ENCODE results near the gene PLXNA2.

PLXNA2 gene

DNA sequence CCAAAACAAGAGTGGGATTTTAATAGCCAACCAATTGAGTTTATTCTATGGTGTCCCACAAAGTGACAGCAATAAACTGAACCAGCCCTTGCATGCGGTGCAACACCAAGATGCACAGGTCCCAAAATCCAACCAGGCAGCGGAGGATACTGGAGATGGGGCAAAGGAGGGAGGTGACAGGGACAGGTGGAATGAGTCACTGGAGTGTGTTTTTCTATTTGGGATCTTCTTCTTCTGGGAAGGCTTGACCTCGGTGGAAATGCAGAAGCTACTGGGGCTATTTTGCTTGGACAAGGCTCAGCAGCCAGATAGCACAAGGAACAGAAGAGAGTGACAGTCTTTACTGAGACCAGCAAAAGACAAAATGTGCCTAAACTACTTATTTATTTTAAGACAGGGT is 97.5 kb downstream of the PLXNA2 start:
- DNase-seq (ENCODE audit: low spot score), result no peak

DNA sequence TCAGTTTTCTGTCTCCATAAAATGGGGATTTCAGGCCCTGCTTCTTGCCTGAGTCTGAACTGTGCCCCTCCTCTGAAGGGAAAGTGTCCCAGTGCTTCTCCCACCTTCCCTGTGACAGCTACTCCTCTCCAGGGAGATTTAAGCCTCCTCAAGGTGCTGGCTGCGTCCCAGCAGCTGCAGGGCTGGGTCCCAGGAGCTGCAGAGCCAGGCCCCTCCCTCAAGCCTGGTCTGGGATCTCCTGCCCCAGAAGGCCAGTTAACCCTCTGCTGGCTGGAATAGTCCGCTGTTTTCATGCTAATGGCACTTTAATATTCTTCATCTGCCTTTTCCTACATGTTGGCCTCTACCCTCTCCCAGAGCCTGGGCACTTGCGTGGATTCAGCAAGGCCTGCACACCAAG is 99.0 kb downstream of the PLXNA2 start:
- DNase-seq (ENCODE audit: low spot score), result peak; percentile 15

GRCh38 chr1:208142590-208143382 is 101.4 kb downstream of the PLXNA2 start:
- DNase-seq (ENCODE audit: low spot score), result no peak

- peak; percentile 52 for DNase-seq (ENCODE audit: low spot score)
Measured at GRCh38 chr1:208141610-208142192, 102.5 kb downstream of the PLXNA2 start.

GRCh38 chr1:208139434-208140045 is 104.6 kb downstream of the PLXNA2 start:
- DNase-seq (ENCODE audit: low spot score), result no peak

DNA sequence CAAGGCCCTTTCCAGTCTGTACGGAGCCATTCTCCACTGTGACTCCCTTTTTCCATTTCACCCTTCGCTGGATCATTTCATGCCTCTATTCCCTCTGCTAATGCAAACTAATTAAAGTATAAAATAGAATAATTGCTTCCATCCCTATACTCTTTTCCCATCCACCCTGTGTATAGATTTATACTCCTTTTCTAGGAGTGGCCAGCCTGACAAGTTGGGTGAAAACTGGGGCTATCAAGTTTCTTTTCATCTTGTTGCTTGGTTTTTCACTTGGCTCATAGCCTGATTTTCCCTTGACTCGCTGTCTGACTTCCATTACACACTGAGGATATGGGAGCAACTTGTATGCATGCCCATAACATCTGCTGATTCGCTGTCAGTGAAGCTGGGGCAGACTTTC is 107.0 kb downstream of the PLXNA2 start:
- no peak for DNase-seq (ENCODE audit: low spot score)

- DNase-seq (ENCODE audit: low spot score), result no peak
Measured at GRCh38 chr1:208136459-208137182, 107.6 kb downstream of the PLXNA2 start.

- no peak for DNase-seq (ENCODE audit: low spot score)
Measured at GRCh38 chr1:208135354-208135753, 108.8 kb downstream of the PLXNA2 start.

GRCh38 chr1:208134491-208134890 is 109.7 kb downstream of the PLXNA2 start:
- no peak for DNase-seq (ENCODE audit: low spot score)

GRCh38 chr1:208133355-208133754 is 110.8 kb downstream of the PLXNA2 start:
- DNase-seq (ENCODE audit: low spot score), result no peak

- peak; percentile 24 for DNase-seq (ENCODE audit: low spot score)
Measured at GRCh38 chr1:208132287-208132882, 111.8 kb downstream of the PLXNA2 start.

DNA sequence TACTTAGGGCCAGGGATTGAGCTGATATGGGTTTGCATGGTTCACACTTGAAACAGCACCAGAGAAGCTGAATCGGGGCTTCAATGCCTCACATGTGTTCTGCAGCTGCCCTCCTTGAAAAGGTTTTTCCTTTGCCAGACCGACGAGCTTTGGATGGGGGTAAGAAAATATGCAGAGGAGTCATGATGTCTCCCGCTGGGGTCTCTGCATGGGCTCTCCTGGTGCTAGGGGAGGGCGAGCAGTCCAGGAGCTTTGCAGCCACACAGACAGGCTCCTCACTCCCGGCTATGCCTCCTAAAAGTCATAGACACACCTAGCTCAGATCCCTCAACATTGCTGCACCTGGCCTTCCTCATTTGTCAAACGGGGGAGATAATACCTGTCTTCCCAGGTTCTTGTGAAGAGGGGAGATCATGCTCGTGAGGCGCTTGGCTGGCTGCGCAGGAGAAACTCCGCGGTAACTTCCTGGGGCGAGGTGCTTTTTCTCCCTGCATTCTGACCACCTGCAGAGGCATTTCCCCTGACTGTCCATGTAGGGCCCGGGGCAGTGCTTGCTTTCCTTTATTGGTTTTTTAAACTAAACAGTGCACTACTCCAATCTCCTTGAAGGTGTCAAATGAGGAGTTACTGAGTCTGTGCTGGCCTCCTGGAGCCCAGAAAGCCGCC is 112.4 kb downstream of the PLXNA2 start:
- no peak for DNase-seq (ENCODE audit: low spot score)

- DNase-seq (ENCODE audit: low spot score), result no peak
Measured at GRCh38 chr1:208129487-208129886, 114.7 kb downstream of the PLXNA2 start.

- DNase-seq (ENCODE audit: low spot score), result no peak
Measured at GRCh38 chr1:208129060-208129459, 115.1 kb downstream of the PLXNA2 start.

- no peak for DNase-seq (ENCODE audit: low spot score)
Measured at GRCh38 chr1:208127792-208128529, 116.2 kb downstream of the PLXNA2 start.

DNA sequence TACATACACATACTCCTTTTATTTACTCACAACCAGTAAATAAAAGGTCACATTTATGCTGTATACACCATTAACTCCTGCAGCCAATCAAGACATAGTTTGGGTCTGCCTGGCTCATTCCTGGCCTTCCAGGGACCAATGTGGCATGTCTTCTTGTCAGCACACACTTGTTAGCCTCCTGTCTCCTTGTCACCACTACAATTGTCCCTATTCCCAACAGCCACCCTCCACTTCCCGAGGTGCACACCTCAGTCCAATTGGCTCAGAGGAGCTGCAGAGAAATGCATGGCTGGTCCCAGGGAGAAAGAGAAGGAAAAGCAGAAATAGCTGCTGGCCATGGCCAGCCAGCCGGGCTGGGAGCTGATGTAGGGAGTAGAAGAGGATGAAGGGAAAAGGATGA is 116.9 kb downstream of the PLXNA2 start:
- no peak for DNase-seq (ENCODE audit: low spot score)

DNA sequence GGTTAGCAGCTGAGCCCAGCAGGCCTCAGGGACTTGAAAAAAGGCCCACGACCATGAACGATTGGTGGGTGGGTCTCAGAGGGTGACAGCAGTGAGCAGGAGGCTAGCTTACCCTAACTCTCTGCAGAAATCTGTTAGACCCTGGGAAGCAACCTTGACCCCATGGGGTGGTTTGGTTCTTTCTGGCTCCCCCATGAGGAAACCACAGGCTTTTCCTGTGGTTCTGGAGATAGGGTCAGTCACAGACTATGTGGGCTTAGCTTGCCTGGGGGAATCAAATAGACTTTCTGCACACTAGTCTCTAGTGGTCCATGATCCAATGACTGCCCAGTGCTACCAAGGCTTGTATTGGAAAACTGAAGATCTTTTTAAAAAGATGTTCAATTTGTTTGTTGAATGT is 118.1 kb downstream of the PLXNA2 start:
- no peak for DNase-seq (ENCODE audit: low spot score)

DNA sequence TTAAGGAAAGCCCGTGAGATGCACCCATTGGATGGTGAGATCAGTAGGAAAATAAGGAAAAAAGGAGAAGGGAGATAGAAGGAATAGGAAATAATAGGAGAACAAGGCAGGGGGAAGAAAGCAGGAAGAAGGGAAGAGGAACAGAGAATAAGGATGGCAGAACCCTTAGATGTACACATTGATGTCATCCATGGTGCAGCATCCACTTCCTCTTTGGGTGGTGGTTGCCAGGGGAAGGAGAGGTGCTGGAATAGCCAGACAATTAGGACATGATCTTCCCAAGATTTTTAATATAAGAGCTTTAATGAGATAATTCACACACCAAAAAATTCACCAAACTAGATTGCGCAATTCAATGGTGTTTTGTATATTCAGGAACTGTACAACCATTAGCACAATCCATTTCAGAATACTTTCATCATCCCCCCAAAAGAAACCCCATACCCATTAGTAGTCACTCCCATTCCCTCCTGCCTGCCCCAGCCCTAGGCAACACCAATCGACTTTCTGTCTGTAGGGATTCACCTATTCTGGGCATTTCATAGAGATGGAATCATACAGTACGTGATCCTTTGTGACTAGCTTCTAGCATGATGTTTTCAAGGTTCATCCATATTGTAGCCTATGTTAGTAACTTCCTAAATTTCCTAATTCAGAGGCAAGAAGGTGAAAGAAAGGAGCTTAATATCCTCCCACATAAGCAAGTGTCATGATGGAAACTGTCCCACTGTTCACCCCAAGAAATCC is 121.4 kb downstream of the PLXNA2 start:
- no peak for DNase-seq (ENCODE audit: low spot score)

DNA sequence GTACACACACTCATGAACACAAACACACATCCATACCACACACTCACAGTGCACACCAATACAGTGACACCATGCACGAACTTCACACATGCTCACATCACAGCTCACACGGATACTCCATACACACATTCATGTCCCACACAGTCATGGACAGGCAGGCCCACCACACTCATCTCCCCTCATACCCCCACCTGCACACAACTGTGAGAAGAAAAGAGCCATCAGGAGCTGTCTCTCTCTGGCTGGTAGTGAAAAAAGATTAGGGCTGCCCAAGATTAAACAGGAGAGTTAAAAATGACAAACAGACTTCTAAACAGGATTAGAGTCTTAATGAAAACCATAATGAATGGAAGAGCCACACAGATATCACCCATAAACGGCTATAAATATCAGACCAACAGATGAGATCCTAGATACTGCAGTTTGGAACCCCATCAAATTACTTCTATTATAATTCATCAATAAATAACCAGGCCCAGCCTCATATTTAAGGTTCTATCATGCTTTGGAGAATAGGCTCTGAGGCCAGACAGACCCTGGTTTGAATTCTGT is 122.3 kb downstream of the PLXNA2 start:
- no peak for DNase-seq (ENCODE audit: low spot score)

- DNase-seq (ENCODE audit: low spot score), result no peak
Measured at GRCh38 chr1:208120431-208120790, 123.8 kb downstream of the PLXNA2 start.

Measured in SK-N-DZ (cell line).